Left kidney (tissue), 2 donors: Measurements from ENCODE around the gene NEMP2. TPM values are rescaled to one million over a fixed set of nuclear protein-coding genes. Genes with fewer than 3 reads are reported as not detected.

ENCODE experiments used
- DNase-seq: peaks from one replicate; pipeline ENCODE4 v3.0.0-alpha.2; 2013
- polyA plus RNA-seq: library from polyadenylated mRNA; unstranded; fragments of 120-200 nt; gene quantifications from one replicate; pipeline ENCODE4 v1.2.1, GENCODE V29; 2013; ENCODE audit not compliant: insufficient read length

NEMP2 gene
- polyA plus RNA-seq, 1 donor, result 14.5 TPM

DNA sequence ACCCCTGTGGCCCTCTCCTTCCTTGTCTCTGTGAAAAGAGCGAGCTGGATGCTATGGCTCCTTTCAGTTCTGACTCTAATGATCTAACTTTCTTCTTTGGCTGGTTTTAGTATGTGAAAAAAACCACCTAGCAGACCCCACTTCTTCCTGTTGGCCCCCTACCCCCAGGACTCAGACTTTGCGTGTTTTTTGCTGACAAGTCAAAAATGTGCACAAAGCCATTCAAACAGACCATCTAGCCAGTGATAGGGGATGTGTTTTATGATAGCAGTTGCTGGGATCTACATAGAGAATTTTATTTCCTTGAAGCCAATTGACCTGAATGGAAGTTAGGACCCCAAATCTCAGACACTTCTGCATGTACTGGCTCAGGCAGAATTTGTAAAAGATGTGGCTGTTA is 77.3 kb downstream of the NEMP2 start:
- no peak for DNase-seq

DNA sequence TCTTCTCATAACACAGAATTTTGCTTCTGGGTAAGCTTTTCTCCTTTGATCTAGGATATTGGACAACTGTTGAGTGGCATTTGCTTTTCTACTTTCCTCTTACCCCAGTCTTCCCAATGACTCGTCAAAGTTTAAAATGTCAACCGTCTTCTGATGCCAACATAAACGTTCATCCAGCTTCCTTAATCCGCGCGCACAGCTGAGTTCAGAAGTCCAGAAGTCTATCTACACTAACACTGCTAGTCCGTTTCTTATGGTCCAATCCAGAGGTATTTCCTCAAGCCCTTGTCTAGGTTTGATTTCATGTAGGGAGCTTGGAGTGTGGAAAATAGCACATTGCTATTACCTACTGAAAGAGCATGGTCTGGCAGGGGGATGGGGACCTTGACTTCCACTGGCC is 77.7 kb downstream of the NEMP2 start:
- DNase-seq, result no peak

DNA sequence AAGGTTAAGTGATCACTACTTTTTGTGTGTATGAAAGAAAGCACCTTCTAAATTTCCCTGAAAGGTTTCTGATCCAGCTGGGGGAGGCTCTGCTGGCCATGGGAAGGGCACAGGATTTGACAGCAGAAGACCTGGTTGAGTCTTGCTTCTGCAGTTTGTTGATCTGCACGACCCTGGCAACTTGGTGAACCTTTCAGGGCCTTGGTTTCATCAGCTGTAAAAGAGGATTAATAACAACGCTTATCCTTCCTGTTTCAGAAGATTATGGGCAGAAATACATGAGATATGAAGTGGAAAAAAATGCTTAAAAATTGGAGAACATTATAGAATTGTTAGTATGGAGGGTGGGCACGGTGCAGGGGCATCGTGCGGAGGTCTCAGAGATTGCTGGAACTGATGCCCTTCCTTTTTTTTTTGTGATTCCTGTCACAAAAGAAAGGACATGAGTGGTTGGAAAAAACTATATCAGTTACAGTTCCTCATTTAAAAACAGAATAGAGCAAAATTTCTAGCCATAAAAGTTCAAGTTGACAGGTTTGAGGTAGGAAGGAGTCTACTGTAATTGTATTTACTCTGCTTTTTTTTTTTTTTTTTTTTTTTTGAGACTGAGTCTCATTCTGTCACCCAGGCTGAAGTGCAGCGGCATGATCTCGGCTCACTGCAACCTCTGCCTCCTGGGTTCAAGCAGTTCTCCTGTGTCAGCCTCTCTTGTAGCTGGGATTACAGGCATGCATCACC is 79.0 kb downstream of the NEMP2 start:
- no peak for DNase-seq

DNA sequence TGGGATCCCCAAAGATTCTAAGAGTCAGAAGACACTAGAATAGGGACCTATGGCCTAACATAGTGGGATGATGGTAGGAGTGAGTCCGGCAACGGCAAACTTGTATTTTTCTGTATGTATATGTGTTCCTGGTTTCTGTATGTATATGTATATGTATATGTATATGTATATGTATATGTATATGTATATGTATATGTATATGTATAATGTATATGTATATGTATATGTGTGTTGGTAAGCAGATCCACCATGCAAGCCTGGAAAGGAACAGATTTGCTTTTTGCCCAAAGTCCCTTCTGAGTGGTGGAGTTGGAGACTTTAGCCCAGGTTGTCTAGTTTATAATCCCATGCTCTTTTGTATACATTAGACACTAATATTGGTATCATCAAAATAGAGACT is 79.7 kb downstream of the NEMP2 start:
- DNase-seq, result no peak

Other genes starting within 250 kb of the NEMP2 start
- gene HIBCH, start 214.9 kb downstream of the NEMP2 start, polyA plus RNA-seq, result 110 TPM
- 18.6 TPM for gene INPP1, start 191.1 kb downstream of the NEMP2 start, polyA plus RNA-seq
- 17.7 TPM for gene MFSD6, start 126.4 kb downstream of the NEMP2 start, polyA plus RNA-seq
- gene NAB1, start 114.4 kb upstream of the NEMP2 start, polyA plus RNA-seq, result 75.5 TPM